HepG2 (cell line): ENCODE measurements around the gene ARHGAP45. TPM values are rescaled to one million over a fixed set of nuclear protein-coding genes. Genes with fewer than 3 reads are reported as not detected.

ENCODE experiments used
- ADNP ChIP-seq: sonication (generic); formaldehyde crosslinking; IDR thresholded peaks from 2 replicates; pipeline ENCODE4 v1.4.0; 2020; ENCODE audit warnings: missing genetic modification reagents
- ARID4A ChIP-seq: sonication (generic); formaldehyde crosslinking; IDR thresholded peaks from 2 replicates; pipeline ENCODE4 v1.5.0; 2020; ENCODE audit warnings: mild to moderate bottlenecking, missing genetic modification reagents, borderline replicate concordance
- CENPT ChIP-seq: sonication (generic); formaldehyde crosslinking; IDR thresholded peaks from 2 replicates; pipeline ENCODE4 v1.8.0; 2022; ENCODE audit warnings: low read depth, mild to moderate bottlenecking, moderate library complexity, missing genetic modification reagents
- GPN1 ChIP-seq: sonication (generic); formaldehyde crosslinking; IDR thresholded peaks from 2 replicates; pipeline ENCODE4 v1.5.1; 2020; ENCODE audit warnings: missing genetic modification reagents, borderline replicate concordance
- HMGXB4 ChIP-seq, 2 experiments: sonication (generic) in 1 of 2; formaldehyde crosslinking in 1 of 2; IDR thresholded peaks; 2 replicates each; pipeline versions ENCODE4 v1.4.0 to v1.6.1; 2018 to 2020; ENCODE audit warnings: missing genetic modification reagents in 2 of 2, borderline replicate concordance in 1 of 2, low read depth in 1 of 2, mild to moderate bottlenecking in 1 of 2, missing biosample characterization in 1 of 2
- HNRNPUL1 ChIP-seq: fragments of 200-400 bp; formaldehyde crosslinking; IDR thresholded peaks from 2 replicates; pipeline ENCODE4 v1.6.1; 2017; ENCODE audit warnings: low read depth, mild to moderate bottlenecking, low read length, moderate library complexity
- KLF11 ChIP-seq: IDR thresholded peaks from 2 replicates; pipeline ENCODE4 v1.6.1; 2016; ENCODE audit warnings: missing compliant biosample characterization
- RBFOX2 ChIP-seq: fragments of 200-400 bp; formaldehyde crosslinking; IDR thresholded peaks from 2 replicates; pipeline ENCODE4 v1.6.1; 2017; ENCODE audit warnings: low read depth, mild to moderate bottlenecking, low read length
- RBM39 ChIP-seq: fragments of 200-400 bp; formaldehyde crosslinking; IDR thresholded peaks from one replicate; pipeline ENCODE4 v1.6.1; 2018; ENCODE audit warnings: antibody characterized with exemption, mild to moderate bottlenecking, low read depth, low read length; ENCODE audit not compliant: poor library complexity, severe bottlenecking
- SOX6 ChIP-seq, 2 experiments: fragments of 450-650 bp in 1 of 2; sonication (generic) in 1 of 2; formaldehyde crosslinking in 1 of 2; IDR thresholded peaks; 2 replicates each; pipeline versions ENCODE4 v1.4.0 to v1.6.1; 2017 to 2020; ENCODE audit warnings: antibody characterized with exemption in 1 of 2, mild to moderate bottlenecking in 1 of 2, missing genetic modification reagents in 1 of 2
- STAG1 ChIP-seq: sonication (generic); formaldehyde crosslinking; IDR thresholded peaks from 2 replicates; pipeline ENCODE4 v1.4.0; 2020; ENCODE audit warnings: missing genetic modification reagents
- TAF15 ChIP-seq: fragments of 200-400 bp; formaldehyde crosslinking; IDR thresholded peaks from one replicate; pipeline ENCODE4 v1.6.1; 2018; ENCODE audit warnings: mild to moderate bottlenecking, low read depth, low read length; ENCODE audit not compliant: poor library complexity, severe bottlenecking
- ZBTB7A ChIP-seq: sonication (generic); formaldehyde crosslinking; IDR thresholded peaks from 2 replicates; pipeline ENCODE4 v1.8.0; 2022; ENCODE audit warnings: mild to moderate bottlenecking, missing genetic modification reagents
- ZC3H4 ChIP-seq: sonication (generic); formaldehyde crosslinking; IDR thresholded peaks from 2 replicates; pipeline ENCODE4 v1.4.0; 2020; ENCODE audit warnings: missing genetic modification reagents, borderline replicate concordance
- ZFP1 ChIP-seq: IDR thresholded peaks from 2 replicates; pipeline ENCODE4 v1.6.1; 2016
- ZKSCAN5 ChIP-seq: sonication (generic); formaldehyde crosslinking; IDR thresholded peaks from 2 replicates; pipeline ENCODE4 v1.5.1; 2020; ENCODE audit warnings: mild to moderate bottlenecking, missing genetic modification reagents
- ZNF160 ChIP-seq: sonication (generic); formaldehyde crosslinking; IDR thresholded peaks from 2 replicates; pipeline ENCODE4 v1.8.0; 2022; ENCODE audit warnings: mild to moderate bottlenecking, inconsistent platforms, missing genetic modification reagents
- ZNF230 ChIP-seq: sonication (generic); formaldehyde crosslinking; IDR thresholded peaks from 2 replicates; pipeline ENCODE4 v1.4.0; 2020; ENCODE audit warnings: mild to moderate bottlenecking, missing genetic modification reagents
- ZNF335 ChIP-seq: sonication (generic); formaldehyde crosslinking; IDR thresholded peaks from 2 replicates; pipeline ENCODE4 v1.4.0; 2020; ENCODE audit warnings: missing genetic modification reagents
- ZNF367 ChIP-seq: sonication (generic); formaldehyde crosslinking; IDR thresholded peaks from 2 replicates; pipeline ENCODE4 v1.4.0; 2020; ENCODE audit warnings: missing genetic modification reagents, borderline replicate concordance
- ZNF501 ChIP-seq: sonication (generic); formaldehyde crosslinking; IDR thresholded peaks from 2 replicates; pipeline ENCODE4 v1.5.1; 2020; ENCODE audit warnings: mild to moderate bottlenecking, moderate library complexity, missing genetic modification reagents
- ZNF777 ChIP-seq: sonication (generic); formaldehyde crosslinking; IDR thresholded peaks from 2 replicates; pipeline ENCODE4 v1.4.0; 2020; ENCODE audit warnings: missing genetic modification reagents
- polyA plus RNA-seq, 8 experiments: library from polyadenylated mRNA; depleted of rRNA in 3 of 8; stranded (reverse) in 7 of 8; unstranded in 1 of 8; fragments of >200 nt; fragmentation: Illumina TruSeq in 4 of 8; extraction: Trizol in 4 of 8; gene quantifications; 2 replicates each; pipeline versions ENCODE4 v1.2.1 to v1.2.3, GENCODE V29; 2011 to 2016; ENCODE audit warnings: low read depth in 4 of 8, missing spikeins in 1 of 8, mixed read lengths in 1 of 8; ENCODE audit not compliant: insufficient read depth in 1 of 8
- total RNA-seq, 5 experiments: library from RNA; depleted of rRNA; stranded (reverse); fragments of >200 nt; fragmentation: Illumina TruSeq; extraction: Trizol; gene quantifications; 2 replicates each; pipeline ENCODE4 v1.2.3, GENCODE V29; 2016; ENCODE audit warnings: low read depth in 1 of 5
- TF ChIP-seq, protein P1 (sequence below): sonication (generic); formaldehyde crosslinking; conservative IDR thresholded peaks from 2 replicates; pipeline ENCODE4 v1.5.0; 2020; ENCODE audit warnings: missing genetic modification reagents

The ARHGAP45 gene
- total and polyA plus RNA-seq, 2 of the 13 experiments (the other 11 are each of a cell fraction or from before 2014, with no cell fraction given): 0.84 to 32.0 TPM

- peak; percentile 36; the same call in 1 of the 2 replicates for TF ChIP-seq ARID4A (CRISPR knock-in tag)
- no peak for TF ChIP-seq ZNF230 (CRISPR knock-in tag)
- no peak for TF ChIP-seq ZFP1 (CRISPR knock-in tag)
- TF ChIP-seq ZNF501 (CRISPR knock-in tag): 0 out of 2 replicates have a peak, but pooled peaks have one; percentile 34
- no peak for TF ChIP-seq HNRNPUL1
- TF ChIP-seq CENPT (CRISPR knock-in tag): no peak
- no peak for TF ChIP-seq GPN1 (CRISPR knock-in tag)
- TF ChIP-seq STAG1 (CRISPR knock-in tag): no peak
- peak; percentile 39; the same call in 1 of the 2 replicates for TF ChIP-seq RBFOX2
- no peak for TF ChIP-seq RBM39
- TF ChIP-seq HMGXB4 (CRISPR knock-in tag; IDR thresholded peaks at IDR 0.05; ENCODE audit: borderline replicate concordance in 1 of 2, low read depth in 1 of 2): peak in 1 of 2 experiments; percentile 40; a peak in 1 of 4 replicates
- no peak for TF ChIP-seq SOX6 (IDR thresholded peaks at IDR 0.05)
- TF ChIP-seq SOX6 (CRISPR knock-in tag; IDR thresholded peaks at IDR 0.05): no peak
- TF ChIP-seq ZNF160 (CRISPR knock-in tag): no peak
- no peak for TF ChIP-seq ZNF367 (CRISPR knock-in tag)
- peak; percentile 44; the same call in 1 of the 2 replicates for TF ChIP-seq ZNF777
- peak; percentile 50; the same call in 1 of the 2 replicates for TF ChIP-seq ZBTB7A (CRISPR knock-in tag)
- TF ChIP-seq, protein P1, sequence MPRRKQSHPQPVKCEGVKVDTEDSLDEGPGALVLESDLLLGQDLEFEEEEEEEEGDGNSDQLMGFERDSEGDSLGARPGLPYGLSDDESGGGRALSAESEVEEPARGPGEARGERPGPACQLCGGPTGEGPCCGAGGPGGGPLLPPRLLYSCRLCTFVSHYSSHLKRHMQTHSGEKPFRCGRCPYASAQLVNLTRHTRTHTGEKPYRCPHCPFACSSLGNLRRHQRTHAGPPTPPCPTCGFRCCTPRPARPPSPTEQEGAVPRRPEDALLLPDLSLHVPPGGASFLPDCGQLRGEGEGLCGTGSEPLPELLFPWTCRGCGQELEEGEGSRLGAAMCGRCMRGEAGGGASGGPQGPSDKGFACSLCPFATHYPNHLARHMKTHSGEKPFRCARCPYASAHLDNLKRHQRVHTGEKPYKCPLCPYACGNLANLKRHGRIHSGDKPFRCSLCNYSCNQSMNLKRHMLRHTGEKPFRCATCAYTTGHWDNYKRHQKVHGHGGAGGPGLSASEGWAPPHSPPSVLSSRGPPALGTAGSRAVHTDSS: no peak
- TF ChIP-seq TAF15: peak; percentile 44
- TF ChIP-seq KLF11: no peak
- no peak for TF ChIP-seq ADNP (CRISPR knock-in tag)
- no peak for TF ChIP-seq ZKSCAN5
- no peak for TF ChIP-seq ZNF335 (CRISPR knock-in tag)
- TF ChIP-seq ZC3H4 (CRISPR knock-in tag): no peak
Observed at GRCh38 chr19:1046117-1046626, 20.8 kb upstream of the ARHGAP45 start (continued).
